ENCODE measurements around the gene BOC. TPM values are rescaled to one million over a fixed set of nuclear protein-coding genes. Genes with fewer than 3 reads are reported as not detected.

The BOC gene
- total and polyA plus RNA-seq, 2 experiments from 2014 or later, result 17.9 to 28.2 TPM

DNA sequence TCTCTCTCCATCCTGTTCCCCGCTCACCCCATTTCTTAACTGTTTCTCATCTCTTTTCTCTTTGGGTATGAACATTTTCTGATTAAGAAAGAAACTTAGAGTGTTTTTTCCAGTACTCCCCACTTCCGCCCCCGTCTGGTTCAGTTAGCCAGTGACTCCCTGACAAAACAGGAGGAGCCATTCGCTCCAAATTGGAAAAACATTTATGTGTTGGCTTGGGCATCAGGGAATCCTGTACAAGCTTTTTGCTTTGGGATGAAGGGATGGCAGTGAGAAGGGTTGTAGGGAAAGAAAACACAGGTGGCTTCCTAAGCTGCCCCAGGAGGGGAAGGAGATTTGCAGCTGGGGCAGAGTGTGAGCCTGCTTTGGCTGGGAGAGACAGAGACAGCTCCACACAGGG lies 47.0 kb downstream of the BOC start:
- Histone ChIP-seq H3K4me2 (no peak overlapping the region), H3K9me3 (ENCODE audit: low read depth) (no peaks in the 10 kb centered on the region), H2AFZ (no peak overlapping the region), H3K4me1 (ENCODE audit: insufficient read depth) (no peaks in the 10 kb centered on the region), H3K27me3 (no peaks in the 10 kb centered on the region), H3K4me3 (no peak overlapping the region), H4K20me1 (ENCODE audit: insufficient read depth, poor library complexity, severe bottlenecking) (no peaks in the 10 kb centered on the region), H3K36me3 (replicated peaks; ENCODE audit: insufficient read depth, low read depth) (no peaks in the 10 kb centered on the region), H3K79me2 (no peaks in the 10 kb centered on the region), H3K9me2 (replicated peaks; ENCODE audit: insufficient read depth) (no peaks in the 10 kb centered on the region), H3K27ac (no peak overlapping the region)
- WGBS (ENCODE audit: low lambda C conversion rate, missing lambda C conversion rate), result 95% methylated on average over 4 of the region's 4 CpGs
- DNase-seq (ENCODE audit: low spot score), result no peak
- TF ChIP-seq EZH2 (IDR thresholded peaks at IDR 0.05; ENCODE audit: borderline replicate concordance) (no peak), EZH2phosphoT487 (IDR thresholded peaks at IDR 0.05; ENCODE audit: low read depth, severe bottlenecking, unreplicated experiment) (no peak)
- TF ChIP-seq, protein P1, sequence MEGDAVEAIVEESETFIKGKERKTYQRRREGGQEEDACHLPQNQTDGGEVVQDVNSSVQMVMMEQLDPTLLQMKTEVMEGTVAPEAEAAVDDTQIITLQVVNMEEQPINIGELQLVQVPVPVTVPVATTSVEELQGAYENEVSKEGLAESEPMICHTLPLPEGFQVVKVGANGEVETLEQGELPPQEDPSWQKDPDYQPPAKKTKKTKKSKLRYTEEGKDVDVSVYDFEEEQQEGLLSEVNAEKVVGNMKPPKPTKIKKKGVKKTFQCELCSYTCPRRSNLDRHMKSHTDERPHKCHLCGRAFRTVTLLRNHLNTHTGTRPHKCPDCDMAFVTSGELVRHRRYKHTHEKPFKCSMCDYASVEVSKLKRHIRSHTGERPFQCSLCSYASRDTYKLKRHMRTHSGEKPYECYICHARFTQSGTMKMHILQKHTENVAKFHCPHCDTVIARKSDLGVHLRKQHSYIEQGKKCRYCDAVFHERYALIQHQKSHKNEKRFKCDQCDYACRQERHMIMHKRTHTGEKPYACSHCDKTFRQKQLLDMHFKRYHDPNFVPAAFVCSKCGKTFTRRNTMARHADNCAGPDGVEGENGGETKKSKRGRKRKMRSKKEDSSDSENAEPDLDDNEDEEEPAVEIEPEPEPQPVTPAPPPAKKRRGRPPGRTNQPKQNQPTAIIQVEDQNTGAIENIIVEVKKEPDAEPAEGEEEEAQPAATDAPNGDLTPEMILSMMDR (IDR thresholded peaks at IDR 0.05; ENCODE audit: poor library complexity), result no peak

DNA sequence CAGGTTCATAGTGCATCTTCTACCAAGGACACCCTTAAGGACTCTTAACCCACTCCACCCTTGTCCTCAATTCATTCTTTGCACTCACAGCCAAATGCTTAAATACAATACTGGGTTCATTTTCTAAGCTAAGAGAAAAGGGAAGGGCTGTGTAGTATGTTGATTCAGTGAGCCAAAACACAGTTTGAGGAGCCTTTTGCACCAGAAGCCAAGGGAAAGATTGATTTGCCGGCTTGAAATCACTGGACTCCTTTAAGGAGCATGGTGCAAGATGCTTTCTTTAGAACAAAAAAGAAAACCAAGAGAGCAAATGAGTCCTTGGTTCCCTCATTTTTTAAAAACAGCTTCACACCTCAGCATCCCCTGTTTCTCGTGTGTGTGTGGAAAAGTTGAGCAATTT lies 47.8 kb downstream of the BOC start:
- H3K4me1 ChIP-seq (ENCODE audit: insufficient read depth), result peaks cover under 1% of the 10 kb centered on the region
- WGBS (ENCODE audit: low lambda C conversion rate, missing lambda C conversion rate), result 94% methylated on average over 2 of the region's 2 CpGs
- no peak overlapping the region for H3K27ac ChIP-seq
- no peaks in the 10 kb centered on the region for H3K27me3 ChIP-seq
- H4K20me1 ChIP-seq (ENCODE audit: insufficient read depth, poor library complexity, severe bottlenecking), result no peaks in the 10 kb centered on the region
- no peak for DNase-seq (ENCODE audit: low spot score)
- no peaks in the 10 kb centered on the region for H3K79me2 ChIP-seq
- no peak overlapping the region for H3K4me2 ChIP-seq
- H2AFZ ChIP-seq, result no peak overlapping the region
- no peaks in the 10 kb centered on the region for H3K36me3 ChIP-seq (replicated peaks; ENCODE audit: insufficient read depth, low read depth)
- no peak for TF ChIP-seq EZH2phosphoT487 (IDR thresholded peaks at IDR 0.05; ENCODE audit: low read depth, severe bottlenecking, unreplicated experiment)
- H3K4me3 ChIP-seq, result no peak overlapping the region
- H3K9me2 ChIP-seq (replicated peaks; ENCODE audit: insufficient read depth), result no peaks in the 10 kb centered on the region
- no peaks in the 10 kb centered on the region for H3K9me3 ChIP-seq (ENCODE audit: low read depth)

DNA sequence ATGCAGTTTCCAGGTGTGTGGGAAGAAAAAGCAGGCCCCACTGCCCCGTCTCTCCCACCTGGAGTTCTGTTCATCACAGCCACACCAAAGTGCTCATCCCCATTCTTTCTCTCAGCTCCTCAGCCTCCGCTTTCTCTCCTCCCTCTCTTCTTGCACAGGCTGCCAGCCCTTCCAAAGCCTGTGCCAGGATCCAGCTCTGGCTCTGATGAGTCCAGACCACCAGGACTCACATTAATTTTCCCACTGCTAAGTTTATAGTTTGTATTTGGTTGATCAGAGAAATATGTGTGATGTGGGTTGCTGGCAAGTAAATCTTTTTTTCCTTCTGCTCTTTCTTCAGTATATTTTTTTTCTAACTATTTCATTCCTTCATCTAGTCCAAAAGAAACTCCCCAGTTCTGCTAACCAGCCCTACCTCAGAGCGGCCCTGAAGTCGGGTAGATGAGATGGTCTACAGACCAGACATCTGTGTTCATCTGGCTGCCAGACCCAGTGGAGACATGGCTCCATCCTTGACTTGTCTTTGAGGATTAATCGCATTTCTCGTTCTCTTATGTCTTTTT lies 49.8 kb downstream of the BOC start:
- Histone ChIP-seq H2AFZ (no peak overlapping the region), H3K4me3 (no peak overlapping the region), H3K9me3 (ENCODE audit: low read depth) (no peaks in the 10 kb centered on the region), H3K79me2 (no peaks in the 10 kb centered on the region), H3K36me3 (replicated peaks; ENCODE audit: insufficient read depth, low read depth) (no peaks in the 10 kb centered on the region), H3K27me3 (no peaks in the 10 kb centered on the region), H4K20me1 (ENCODE audit: insufficient read depth, poor library complexity, severe bottlenecking) (no peaks in the 10 kb centered on the region), H3K9me2 (replicated peaks; ENCODE audit: insufficient read depth) (no peaks in the 10 kb centered on the region), H3K4me1 (ENCODE audit: insufficient read depth) (peaks cover 13% of the 10 kb centered on the region), H3K4me2 (no peak overlapping the region), H3K27ac (no peak overlapping the region)
- TF ChIP-seq EZH2phosphoT487 (IDR thresholded peaks at IDR 0.05; ENCODE audit: low read depth, severe bottlenecking, unreplicated experiment), result no peak
- TF ChIP-seq EZH2 (IDR thresholded peaks at IDR 0.05; ENCODE audit: borderline replicate concordance), result no peak
- TF ChIP-seq, protein P1 (IDR thresholded peaks at IDR 0.05; ENCODE audit: poor library complexity), result no peak
- no peak for DNase-seq (ENCODE audit: low spot score)
- 82% methylated on average over 6 of the region's 6 CpGs for WGBS (ENCODE audit: low lambda C conversion rate, missing lambda C conversion rate)

DNA sequence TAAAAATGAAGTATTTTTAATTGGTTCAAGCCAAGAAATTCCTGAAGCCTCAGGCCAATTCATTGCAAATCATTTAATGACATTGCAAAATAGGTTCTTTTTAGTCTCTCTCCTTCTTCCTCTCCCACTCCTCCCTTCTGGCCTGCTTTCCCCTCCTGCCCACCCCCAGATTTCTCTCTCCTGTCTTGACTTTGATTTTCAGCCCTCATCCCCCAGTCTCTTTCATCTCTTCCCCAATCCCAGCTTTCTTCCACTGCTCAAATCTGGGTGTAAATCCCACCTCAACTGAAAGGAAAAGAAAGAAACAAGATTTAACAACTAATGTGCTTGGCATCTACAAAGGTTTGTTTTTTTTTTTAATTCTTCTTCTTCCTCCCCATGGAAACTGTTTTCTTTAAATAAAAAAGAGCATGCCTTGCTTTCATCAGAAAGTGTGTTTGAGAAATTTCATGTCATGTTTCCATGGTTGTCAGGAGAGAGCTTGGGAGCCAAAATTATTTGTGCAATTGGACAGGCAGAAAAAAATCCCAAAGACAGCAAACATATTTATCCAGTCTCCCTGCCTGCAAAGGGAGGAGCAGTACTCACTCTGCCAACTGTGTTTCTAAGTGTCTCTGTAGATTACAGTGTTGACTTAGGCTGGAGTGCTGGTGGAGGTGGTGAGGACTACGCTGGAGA lies 50.4 kb downstream of the BOC start:
- Histone ChIP-seq H3K4me3 (no peak overlapping the region), H3K4me1 (ENCODE audit: insufficient read depth) (peaks cover 13% of the 10 kb centered on the region), H3K79me2 (no peaks in the 10 kb centered on the region), H3K4me2 (no peak overlapping the region), H3K9me2 (replicated peaks; ENCODE audit: insufficient read depth) (no peaks in the 10 kb centered on the region), H3K36me3 (replicated peaks; ENCODE audit: insufficient read depth, low read depth) (no peaks in the 10 kb centered on the region), H2AFZ (no peak overlapping the region), H3K27ac (no peak overlapping the region), H4K20me1 (ENCODE audit: insufficient read depth, poor library complexity, severe bottlenecking) (no peaks in the 10 kb centered on the region), H3K27me3 (no peaks in the 10 kb centered on the region), H3K9me3 (ENCODE audit: low read depth) (no peaks in the 10 kb centered on the region)
- TF ChIP-seq, protein P1 (IDR thresholded peaks at IDR 0.05; ENCODE audit: poor library complexity), result no peak
- TF ChIP-seq EZH2 (IDR thresholded peaks at IDR 0.05; ENCODE audit: borderline replicate concordance), result no peak
- no peak for TF ChIP-seq EZH2phosphoT487 (IDR thresholded peaks at IDR 0.05; ENCODE audit: low read depth, severe bottlenecking, unreplicated experiment)
- no peak for DNase-seq (ENCODE audit: low spot score)
- WGBS (ENCODE audit: low lambda C conversion rate, missing lambda C conversion rate), result 58% methylated on average over 1 of the region's 1 CpG
